ENCODE measurements around the gene GALNT5.
"Not testable (repeated sequence)": the region's sequence is repeated elsewhere in the genome, so short reads cannot be mapped to it uniquely, and the experiment has no call there.

The GALNT5 gene

GRCh38 chr2:157252529-157252928 lies 5.0 kb upstream of the GALNT5 start:
- no peak for DNase-seq

DNA sequence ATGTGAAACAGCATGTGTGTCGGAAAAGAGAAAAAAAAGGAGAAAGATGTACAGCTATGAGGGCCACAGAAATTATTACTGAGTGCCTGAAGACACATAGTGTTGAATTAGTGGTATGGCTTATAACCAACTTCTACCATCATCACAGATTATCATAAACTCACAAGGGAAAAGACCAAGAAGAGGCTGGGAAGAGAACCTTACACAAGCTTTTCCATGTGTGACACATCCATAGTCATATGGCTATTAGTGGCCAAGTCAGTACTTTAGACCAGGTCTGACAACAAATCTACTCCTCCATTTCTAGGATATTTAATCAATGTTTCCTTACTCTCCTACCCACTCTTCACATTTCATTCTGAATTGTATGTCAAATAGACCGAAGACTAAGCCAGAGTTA lies 3.5 kb upstream of the GALNT5 start:
- no peak for DNase-seq

GRCh38 chr2:157255746-157256145 lies 1.8 kb upstream of the GALNT5 start:
- DNase-seq = no peak

- no peak for DNase-seq
Observed at GRCh38 chr2:157256626-157257025, 879 bp upstream of the GALNT5 start.

DNA sequence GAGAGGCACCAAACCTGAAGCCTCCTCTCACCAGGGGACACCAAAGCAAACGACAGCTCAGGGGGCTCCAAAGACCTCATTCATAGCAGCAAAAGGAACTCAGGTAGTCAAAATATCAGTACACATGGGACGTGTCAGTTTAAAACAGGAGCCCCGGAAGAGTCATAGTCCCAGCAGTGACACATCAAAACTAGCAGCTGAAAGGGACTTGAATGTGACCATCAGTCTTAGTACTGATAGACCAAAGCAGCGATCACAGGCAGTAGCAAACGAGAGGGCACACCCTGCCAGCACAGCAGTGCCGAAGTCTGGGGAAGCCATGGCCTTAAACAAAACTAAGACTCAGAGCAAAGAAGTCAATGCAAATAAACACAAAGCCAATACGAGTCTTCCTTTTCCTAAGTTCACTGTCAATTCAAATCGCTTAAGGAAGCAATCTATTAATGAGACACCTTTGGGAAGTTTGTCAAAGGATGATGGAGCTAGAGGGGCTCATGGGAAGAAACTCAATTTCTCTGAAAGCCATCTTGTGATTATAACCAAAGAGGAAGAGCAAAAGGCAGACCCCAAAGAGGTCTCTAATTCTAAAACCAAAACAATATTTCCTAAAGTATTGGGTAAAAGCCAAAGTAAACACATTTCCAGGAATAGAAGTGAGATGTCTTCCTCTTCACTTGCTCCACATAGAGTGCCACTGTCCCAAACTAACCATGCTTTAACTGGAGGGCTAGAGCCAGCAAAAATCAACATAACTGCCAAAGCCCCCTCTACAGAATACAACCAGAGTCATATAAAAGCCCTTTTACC lies 1.2 kb downstream of the GALNT5 start:
- no peak for DNase-seq

- no peak for DNase-seq
Observed at GRCh38 chr2:157259386-157259785, 1.9 kb downstream of the GALNT5 start.

DNA sequence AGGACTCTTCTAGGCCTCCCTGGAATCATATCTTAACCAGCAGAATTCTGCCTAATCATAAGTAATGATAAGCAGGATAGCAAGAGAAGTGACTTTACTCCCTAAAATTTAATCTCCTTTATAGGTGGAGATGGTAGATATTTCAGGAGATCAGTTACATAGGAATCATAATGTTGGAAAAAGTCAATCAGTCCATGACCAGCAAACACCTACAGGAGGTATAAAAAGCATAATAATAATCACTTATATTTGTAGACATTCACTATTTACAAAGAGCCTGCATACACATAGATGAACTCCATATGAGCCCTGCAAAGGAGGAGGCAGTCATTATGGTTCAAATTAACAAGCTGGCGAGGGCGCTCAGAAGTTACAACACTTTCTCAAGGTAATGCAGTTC lies 2.5 kb downstream of the GALNT5 start:
- DNase-seq = no peak

DNA sequence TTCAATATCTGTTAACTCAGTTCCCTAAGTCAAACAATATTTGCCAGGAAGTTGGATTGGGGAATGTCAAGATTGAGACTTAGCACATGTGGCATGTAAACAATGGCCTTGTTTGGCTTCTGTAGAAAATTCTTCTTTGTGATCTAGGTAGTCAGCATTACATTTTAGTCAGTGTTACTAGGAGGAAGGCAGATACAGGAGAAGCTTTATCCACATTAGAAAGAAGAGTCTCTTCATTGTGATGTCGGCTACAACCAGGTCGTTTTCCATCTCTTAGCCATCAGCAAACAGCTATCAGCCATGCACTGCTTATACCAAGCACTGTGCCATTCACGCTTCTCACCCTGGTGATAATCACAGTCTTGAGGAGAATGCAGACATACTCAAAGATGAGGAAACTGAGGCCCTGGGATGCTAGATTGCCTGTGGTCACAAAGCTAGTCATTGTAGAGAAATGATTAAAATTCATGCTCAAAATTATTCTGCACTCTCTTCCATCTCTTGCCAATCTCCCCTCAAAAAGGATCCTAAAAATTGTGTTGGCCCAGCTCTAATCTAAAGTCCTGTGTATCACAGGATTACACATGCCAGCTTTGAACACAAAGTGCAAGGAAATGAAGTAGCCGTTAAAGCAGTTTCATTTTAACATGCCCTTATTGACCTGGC lies 3.2 kb downstream of the GALNT5 start:
- no peak for DNase-seq

- peak; percentile 61 for DNase-seq
Observed at GRCh38 chr2:157261199-157261782, 3.8 kb downstream of the GALNT5 start.

DNA sequence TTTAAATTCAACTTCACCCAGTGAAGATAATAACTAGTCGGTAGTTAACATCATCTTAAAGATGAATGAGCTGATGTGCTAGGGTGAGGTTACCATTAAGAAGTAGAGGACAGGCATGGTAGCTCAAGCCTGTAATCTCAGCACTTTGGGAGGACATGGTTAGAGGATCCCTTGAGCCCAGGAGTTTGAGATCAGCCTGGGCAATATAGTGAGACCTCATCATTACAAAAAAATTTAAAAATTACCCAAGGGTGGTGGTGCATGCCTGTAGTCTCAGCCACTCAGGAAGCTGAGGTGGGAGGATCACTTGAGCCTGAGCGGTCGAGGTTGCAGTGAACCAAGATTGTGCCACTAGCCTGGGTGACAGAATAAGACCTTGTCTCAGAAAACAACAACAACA lies 4.7 kb downstream of the GALNT5 start:
- DNase-seq = no peak

GRCh38 chr2:157264099-157264498 lies 6.6 kb downstream of the GALNT5 start:
- DNase-seq = peak; percentile 43

- DNase-seq = no peak
Observed at GRCh38 chr2:157265825-157266224, 8.3 kb downstream of the GALNT5 start.

- DNase-seq = no peak
Observed at GRCh38 chr2:157267476-157267875, 10.0 kb downstream of the GALNT5 start.

DNA sequence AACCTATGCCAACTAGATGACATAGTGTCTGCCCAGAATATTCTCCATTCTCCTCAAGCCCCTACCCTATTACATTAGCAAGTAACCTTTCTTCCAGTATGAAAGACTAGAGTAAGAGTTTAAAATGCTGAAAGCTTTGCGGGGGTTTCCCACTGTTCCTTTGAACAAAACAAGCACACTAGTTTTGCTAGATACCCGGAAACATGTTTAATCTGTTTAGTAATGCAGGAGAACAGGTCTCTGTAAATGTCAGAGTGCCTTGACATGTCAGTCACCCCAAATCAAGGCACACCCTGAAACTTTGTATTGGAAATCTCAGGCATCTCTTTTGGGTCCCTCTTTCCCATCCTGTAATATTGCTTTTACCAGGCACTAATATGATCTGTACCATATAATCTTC lies 11.6 kb downstream of the GALNT5 start:
- DNase-seq = no peak

GRCh38 chr2:157269922-157270321 lies 12.4 kb downstream of the GALNT5 start:
- no peak for DNase-seq

- no peak for DNase-seq
Observed at GRCh38 chr2:157271590-157272203, 14.2 kb downstream of the GALNT5 start.

DNA sequence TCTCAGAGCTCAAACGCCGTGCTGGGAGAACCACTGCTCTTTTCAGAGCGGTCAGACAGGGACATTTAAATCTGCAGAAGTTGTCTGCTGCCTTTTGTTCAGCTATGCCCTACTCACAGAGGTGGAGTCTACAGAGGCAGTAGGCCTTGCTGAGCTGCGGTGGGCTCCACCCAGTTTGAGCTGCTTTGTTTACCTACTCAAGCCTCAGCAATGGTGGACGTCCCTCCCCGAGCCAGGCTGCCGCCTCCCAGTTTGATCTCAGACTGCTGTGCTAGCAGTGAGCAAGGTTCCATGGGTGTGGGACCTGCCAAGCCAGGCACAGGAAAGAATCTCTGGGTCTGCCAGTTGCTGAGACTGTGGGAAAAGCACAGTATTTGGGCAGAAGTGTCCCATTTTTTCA lies 21.8 kb downstream of the GALNT5 start:
- not testable (repeated sequence) for DNase-seq

GRCh38 chr2:157281316-157281715 lies 23.8 kb downstream of the GALNT5 start:
- DNase-seq = no peak

- no peak for DNase-seq
Observed at GRCh38 chr2:157283468-157283867, 26.0 kb downstream of the GALNT5 start.

DNA sequence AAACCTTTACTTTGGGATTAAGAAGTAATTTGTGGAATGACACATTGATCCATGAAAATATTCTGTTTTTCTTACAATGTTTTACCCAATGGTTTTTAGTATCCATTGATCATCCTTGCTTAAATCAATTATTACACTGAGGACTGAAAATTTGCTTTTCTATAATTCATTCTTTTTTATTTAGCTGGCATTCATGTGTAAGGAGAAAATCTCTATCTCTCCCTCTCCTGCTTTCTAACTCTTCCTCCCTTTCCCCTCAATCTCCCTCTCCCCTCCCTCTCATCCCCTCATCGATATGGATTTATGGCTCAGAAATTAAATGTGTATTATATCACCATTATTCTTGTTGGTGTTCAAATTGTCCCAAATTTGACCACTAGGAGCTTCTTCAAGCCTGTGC lies 29.7 kb downstream of the GALNT5 start:
- DNase-seq = no peak

DNA sequence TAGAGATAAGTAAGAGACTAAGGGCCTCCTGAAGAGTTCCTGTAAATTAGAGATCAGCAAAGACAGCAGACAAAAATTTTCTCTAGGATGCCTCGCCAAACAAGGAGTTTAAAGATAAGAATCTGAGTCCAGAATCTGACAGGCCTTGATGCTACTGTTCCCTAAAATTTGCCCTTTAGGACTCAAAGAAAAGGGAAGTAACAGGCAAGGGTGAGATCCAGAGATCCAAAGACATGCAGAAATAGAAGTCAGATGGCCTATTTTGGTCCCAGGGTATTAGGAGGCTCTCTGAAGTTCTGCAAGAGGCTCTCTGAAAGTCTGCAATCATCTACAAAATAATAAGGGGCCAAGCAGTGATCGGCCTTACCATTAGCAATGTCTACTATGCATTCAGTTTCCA lies 33.0 kb downstream of the GALNT5 start:
- DNase-seq = no peak

DNA sequence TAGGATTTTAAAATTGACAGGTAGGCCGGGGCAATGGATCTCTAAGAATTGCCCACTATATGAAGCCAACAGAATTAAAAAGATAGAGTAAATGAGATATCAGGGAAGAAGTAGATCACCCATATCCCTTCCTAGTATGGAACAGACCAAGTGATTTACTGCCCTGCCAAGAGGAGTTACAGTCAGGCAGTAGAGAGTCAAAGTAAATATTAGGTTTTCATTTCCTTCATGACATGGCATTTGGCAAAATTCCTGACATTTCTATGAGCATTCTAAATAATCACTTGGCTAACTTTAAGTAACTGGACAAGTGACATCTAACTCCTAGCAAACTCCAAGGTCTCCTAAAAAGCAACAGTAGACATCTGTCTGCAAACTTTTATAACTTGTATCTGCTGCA lies 33.5 kb downstream of the GALNT5 start:
- DNase-seq = no peak

- no peak for DNase-seq
Observed at GRCh38 chr2:157292853-157293252, 35.3 kb downstream of the GALNT5 start.

GRCh38 chr2:157296490-157296889 lies 39.0 kb downstream of the GALNT5 start:
- DNase-seq = no peak
